ENCODE measurements around the gene TMPRSS4. TPM values are rescaled to one million over a fixed set of nuclear protein-coding genes. Genes with fewer than 3 reads are reported as not detected.

TMPRSS4 gene
- polyA plus RNA-seq, 1 of the 3 experiments (the other 2 are of a cell fraction), result not detected

- Histone ChIP-seq H2AFZ (ENCODE audit: low read depth) (no peak overlapping the region), H4K20me1 (ENCODE audit: insufficient read depth) (no peaks in the 10 kb centered on the region), H3K9me2 (no peaks in the 10 kb centered on the region), H3K36me3 (replicated peaks in 1 of 2; ENCODE audit: control insufficient read depth in 1 of 2, insufficient read depth in 2 of 2, low read length in 1 of 2) (no peaks in the 10 kb centered on the region), H3K9me3 (no peaks in the 10 kb centered on the region), H3K27me3 (ENCODE audit: insufficient read depth) (peaks cover 8% of the 10 kb centered on the region; the same call in 1 of the 2 replicates), H3K27ac (ENCODE audit: low read depth in 2 of 2, low read length in 1 of 2) (no peak overlapping the region), H3K4me1 (ENCODE audit: control insufficient read depth in 1 of 2, insufficient read depth in 2 of 2, low read depth in 1 of 2, low read length in 1 of 2) (no peaks in the 10 kb centered on the region), H3K9ac (no peak overlapping the region), H3K4me3 (ENCODE audit: low read depth in 2 of 2, low read length in 1 of 2) (no peak overlapping the region), H3F3A (replicated peaks; ENCODE audit: insufficient read depth) (no peaks in the 10 kb centered on the region), H3K79me2 (ENCODE audit: insufficient read depth) (no peaks in the 10 kb centered on the region), H3K4me2 (no peak overlapping the region)
- DNase-seq, result no peak
- POLR2A ChIA-PET, result no interaction called here
- 70% methylated on average over 5 of the region's 6 CpGs for WGBS (ENCODE audit: low lambda C conversion rate)
- CTCF ChIA-PET, result interaction anchor here (0.8 to 10.1 kb wide), 6 partner anchors 56 to 623 kb away, joined by 3 to 173 read pairs (median 8); no protein-coding TSS in a partner anchor
- TF ChIP-seq TCF12 (IDR thresholded peaks at IDR 0.05), result no peak
- TF ChIP-seq RXRA (IDR thresholded peaks at IDR 0.05; ENCODE audit: borderline replicate concordance, low read depth), result no peak
- TF ChIP-seq NRF1 (IDR thresholded peaks at IDR 0.05; ENCODE audit: low read depth, low read length), result no peak
- TF ChIP-seq TAF1 (IDR thresholded peaks at IDR 0.05; ENCODE audit: borderline replicate concordance, low read depth, low read length), result no peak
- no peak for TF ChIP-seq SMC3 (IDR thresholded peaks at IDR 0.05; ENCODE audit: low read depth, low read length)
- TF ChIP-seq SIN3A (IDR thresholded peaks at IDR 0.05; ENCODE audit: borderline replicate concordance, low read depth, low read length), result no peak
- TF ChIP-seq FOXM1 (IDR thresholded peaks at IDR 0.05; ENCODE audit: low read depth), result no peak
- no peak for TF ChIP-seq USF1 (IDR thresholded peaks at IDR 0.05; ENCODE audit: borderline replicate concordance, low read depth)
- no peak for TF ChIP-seq MEF2A (IDR thresholded peaks at IDR 0.05; ENCODE audit: borderline replicate concordance, low read depth)
- no peak for TF ChIP-seq CHD2 (IDR thresholded peaks at IDR 0.05; ENCODE audit: low read length, partially characterized antibody)
- no peak for TF ChIP-seq REST (IDR thresholded peaks at IDR 0.05; ENCODE audit: low read depth, low read length)
These were observed 27.1 kb upstream of the TMPRSS4 start for GRCh38 chr11:118049771-118050170.

- Histone ChIP-seq H2AFZ (ENCODE audit: low read depth) (no peak overlapping the region), H3K9me3 (no peaks in the 10 kb centered on the region), H3F3A (replicated peaks; ENCODE audit: insufficient read depth) (no peaks in the 10 kb centered on the region), H3K4me3 (ENCODE audit: low read depth in 2 of 2, low read length in 1 of 2) (no peak overlapping the region), H3K27ac (ENCODE audit: low read depth in 2 of 2, low read length in 1 of 2) (no peak overlapping the region), H3K4me1 (ENCODE audit: control insufficient read depth in 1 of 2, insufficient read depth in 2 of 2, low read depth in 1 of 2, low read length in 1 of 2) (no peaks in the 10 kb centered on the region), H3K9ac (no peak overlapping the region), H3K9me2 (no peaks in the 10 kb centered on the region), H3K79me2 (ENCODE audit: insufficient read depth) (no peaks in the 10 kb centered on the region), H3K4me2 (no peak overlapping the region), H3K27me3 (ENCODE audit: insufficient read depth) (peaks cover 8% of the 10 kb centered on the region; the same call in 1 of the 2 replicates), H3K36me3 (replicated peaks in 1 of 2; ENCODE audit: control insufficient read depth in 1 of 2, insufficient read depth in 2 of 2, low read length in 1 of 2) (no peaks in the 10 kb centered on the region), H4K20me1 (ENCODE audit: insufficient read depth) (no peaks in the 10 kb centered on the region)
- 57% methylated on average over 6 of the region's 7 CpGs for WGBS (ENCODE audit: low lambda C conversion rate)
- CTCF ChIA-PET, result interaction anchor here (0.8 to 10.1 kb wide), 7 partner anchors 56 to 624 kb away, joined by 3 to 173 read pairs (median 4); no protein-coding TSS in a partner anchor
- no peak for TF ChIP-seq FOSL2 (IDR thresholded peaks at IDR 0.05; ENCODE audit: borderline replicate concordance, low read depth)
- POLR2A ChIA-PET, result no interaction called here
- no peak for DNase-seq
These were observed 26.5 kb upstream of the TMPRSS4 start for GRCh38 chr11:118050208-118050891.

Data from SK-N-SH (cell line).